HepG2 (cell line): ENCODE results near the gene COPS4. TPM values are rescaled to one million over a fixed set of nuclear protein-coding genes. Genes with fewer than 3 reads are reported as not detected.
A peak's percentile ranks its signal among the peaks of the same experiment; 100 is the strongest.

Source experiments
- AKNA ChIP-seq: sonication (generic); formaldehyde crosslinking; IDR thresholded peaks from 2 replicates; pipeline ENCODE4 v1.4.0; 2020; ENCODE audit warnings: missing genetic modification reagents, borderline replicate concordance
- NONO ChIP-seq, 2 experiments: fragments of 450-650 bp in 1 of 2; sonication (generic) in 1 of 2; formaldehyde crosslinking in 1 of 2; IDR thresholded peaks in 1 of 2; conservative IDR thresholded peaks in 1 of 2; 2 replicates each; pipeline versions ENCODE4 v1.6.1 to v1.8.0; 2017 to 2022; ENCODE audit warnings: mild to moderate bottlenecking in 1 of 2, missing genetic modification reagents in 1 of 2, moderate library complexity in 1 of 2
- SRSF9 ChIP-seq: fragments of 200-400 bp; formaldehyde crosslinking; IDR thresholded peaks from 2 replicates; pipeline ENCODE4 v1.6.1; 2018; ENCODE audit warnings: borderline replicate concordance, mild to moderate bottlenecking, low read depth, low read length; ENCODE audit not compliant: insufficient read depth, poor library complexity, severe bottlenecking
- ZFP37 ChIP-seq: sonication (generic); formaldehyde crosslinking; IDR thresholded peaks from 2 replicates; pipeline ENCODE4 v1.4.0; 2020; ENCODE audit warnings: missing genetic modification reagents, borderline replicate concordance
- ZNF224 ChIP-seq: sonication (generic); formaldehyde crosslinking; IDR thresholded peaks from 2 replicates; pipeline ENCODE4 v1.5.0; 2020; ENCODE audit warnings: mild to moderate bottlenecking, missing genetic modification reagents
- polyA plus RNA-seq, 8 experiments: library from polyadenylated mRNA; depleted of rRNA in 3 of 8; stranded (reverse) in 7 of 8; unstranded in 1 of 8; fragments of >200 nt; fragmentation: Illumina TruSeq in 4 of 8; extraction: Trizol in 4 of 8; gene quantifications; 2 replicates each; pipeline versions ENCODE4 v1.2.1 to v1.2.3, GENCODE V29; 2011 to 2016; ENCODE audit warnings: low read depth in 4 of 8, missing spikeins in 1 of 8, mixed read lengths in 1 of 8; ENCODE audit not compliant: insufficient read depth in 1 of 8
- total RNA-seq, 5 experiments: library from RNA; depleted of rRNA; stranded (reverse); fragments of >200 nt; fragmentation: Illumina TruSeq; extraction: Trizol; gene quantifications; 2 replicates each; pipeline ENCODE4 v1.2.3, GENCODE V29; 2016; ENCODE audit warnings: low read depth in 1 of 5
- TF ChIP-seq, protein P1 (sequence below): sonication (generic); formaldehyde crosslinking; conservative IDR thresholded peaks from 2 replicates; pipeline ENCODE4 v1.4.0; 2020; ENCODE audit warnings: missing genetic modification reagents
- TF ChIP-seq, protein P2 (sequence below), 2 experiments: fragments of 450-650 bp in 1 of 2; sonication (generic) in 1 of 2; formaldehyde crosslinking in 1 of 2; IDR thresholded peaks; 2 replicates each; pipeline versions ENCODE4 v1.6.1 to v1.8.0; 2016 to 2022; ENCODE audit warnings: antibody characterized with exemption in 1 of 2, mild to moderate bottlenecking in 1 of 2, missing genetic modification reagents in 1 of 2

COPS4 gene
- total and polyA plus RNA-seq, 2 of the 13 experiments (the other 11 are each of a cell fraction or from before 2014, with no cell fraction given) = 28.8 to 52.5 TPM

GRCh38 chr4:83010522-83011318, 24.3 kb upstream of the COPS4 start, which contains the start of gene LIN54 (continued):
- TF ChIP-seq AKNA (no peak), SRSF9 (no peak), NONO (IDR thresholded peaks at IDR 0.05) (no peak), NONO (CRISPR knock-in tag; conservative IDR thresholded peaks at IDR 0.05) (0 out of 2 replicates have a peak, but pooled peaks have one; percentile 51), ZFP37 (CRISPR knock-in tag) (no peak), ZNF224 (no peak)
- TF ChIP-seq, protein P1, sequence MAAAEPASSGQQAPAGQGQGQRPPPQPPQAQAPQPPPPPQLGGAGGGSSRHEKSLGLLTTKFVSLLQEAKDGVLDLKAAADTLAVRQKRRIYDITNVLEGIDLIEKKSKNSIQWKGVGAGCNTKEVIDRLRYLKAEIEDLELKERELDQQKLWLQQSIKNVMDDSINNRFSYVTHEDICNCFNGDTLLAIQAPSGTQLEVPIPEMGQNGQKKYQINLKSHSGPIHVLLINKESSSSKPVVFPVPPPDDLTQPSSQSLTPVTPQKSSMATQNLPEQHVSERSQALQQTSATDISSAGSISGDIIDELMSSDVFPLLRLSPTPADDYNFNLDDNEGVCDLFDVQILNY = peak; percentile 77
- TF ChIP-seq, protein P2, sequence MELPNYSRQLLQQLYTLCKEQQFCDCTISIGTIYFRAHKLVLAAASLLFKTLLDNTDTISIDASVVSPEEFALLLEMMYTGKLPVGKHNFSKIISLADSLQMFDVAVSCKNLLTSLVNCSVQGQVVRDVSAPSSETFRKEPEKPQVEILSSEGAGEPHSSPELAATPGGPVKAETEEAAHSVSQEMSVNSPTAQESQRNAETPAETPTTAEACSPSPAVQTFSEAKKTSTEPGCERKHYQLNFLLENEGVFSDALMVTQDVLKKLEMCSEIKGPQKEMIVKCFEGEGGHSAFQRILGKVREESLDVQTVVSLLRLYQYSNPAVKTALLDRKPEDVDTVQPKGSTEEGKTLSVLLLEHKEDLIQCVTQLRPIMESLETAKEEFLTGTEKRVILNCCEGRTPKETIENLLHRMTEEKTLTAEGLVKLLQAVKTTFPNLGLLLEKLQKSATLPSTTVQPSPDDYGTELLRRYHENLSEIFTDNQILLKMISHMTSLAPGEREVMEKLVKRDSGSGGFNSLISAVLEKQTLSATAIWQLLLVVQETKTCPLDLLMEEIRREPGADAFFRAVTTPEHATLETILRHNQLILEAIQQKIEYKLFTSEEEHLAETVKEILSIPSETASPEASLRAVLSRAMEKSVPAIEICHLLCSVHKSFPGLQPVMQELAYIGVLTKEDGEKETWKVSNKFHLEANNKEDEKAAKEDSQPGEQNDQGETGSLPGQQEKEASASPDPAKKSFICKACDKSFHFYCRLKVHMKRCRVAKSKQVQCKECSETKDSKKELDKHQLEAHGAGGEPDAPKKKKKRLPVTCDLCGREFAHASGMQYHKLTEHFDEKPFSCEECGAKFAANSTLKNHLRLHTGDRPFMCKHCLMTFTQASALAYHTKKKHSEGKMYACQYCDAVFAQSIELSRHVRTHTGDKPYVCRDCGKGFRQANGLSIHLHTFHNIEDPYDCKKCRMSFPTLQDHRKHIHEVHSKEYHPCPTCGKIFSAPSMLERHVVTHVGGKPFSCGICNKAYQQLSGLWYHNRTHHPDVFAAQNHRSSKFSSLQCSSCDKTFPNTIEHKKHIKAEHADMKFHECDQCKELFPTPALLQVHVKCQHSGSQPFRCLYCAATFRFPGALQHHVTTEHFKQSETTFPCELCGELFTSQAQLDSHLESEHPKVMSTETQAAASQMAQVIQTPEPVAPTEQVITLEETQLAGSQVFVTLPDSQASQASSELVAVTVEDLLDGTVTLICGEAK (IDR thresholded peaks at IDR 0.05) = no peak
- TF ChIP-seq, protein P2 (CRISPR knock-in tag; IDR thresholded peaks at IDR 0.05) = no peak
